Mesenchymal stem cell (in vitro differentiated cells and primary cell): ENCODE results near the gene TOE1.
A peak's percentile ranks its signal among the peaks of the same experiment; 100 is the strongest.

ENCODE experiments used
- DNase-seq: peaks from one replicate; pipeline ENCODE4 v3.0.0-alpha.2; 2013
- H2AFZ ChIP-seq: one replicate; pipeline ENCODE4 v1.6.1; 2013; ENCODE audit warnings: low read depth, mild to moderate bottlenecking, control low read depth, inconsistent platforms, low read length, moderate library complexity
- H2AK5ac ChIP-seq: 2 replicates; pipeline ENCODE4 v1.6.1; 2013; ENCODE audit warnings: low read length, moderate library complexity, mild to moderate bottlenecking, inconsistent platforms; ENCODE audit not compliant: severe bottlenecking
- H2BK120ac ChIP-seq: one replicate; pipeline ENCODE4 v1.6.1; 2013; ENCODE audit warnings: low read depth, mild to moderate bottlenecking, inconsistent platforms, low read length, moderate library complexity
- H2BK12ac ChIP-seq, 2 experiments: one replicate each; pipeline ENCODE4 v1.6.1; 2013; ENCODE audit warnings: inconsistent platforms in 2 of 2, low read length in 2 of 2, mild to moderate bottlenecking in 2 of 2, moderate library complexity in 2 of 2, control low read depth in 1 of 2
- H2BK15ac ChIP-seq: one replicate; pipeline ENCODE4 v1.6.1; 2013; ENCODE audit warnings: mild to moderate bottlenecking, low read depth, inconsistent platforms; ENCODE audit not compliant: poor library complexity, severe bottlenecking
- H2BK5ac ChIP-seq: 2 replicates; pipeline ENCODE4 v1.6.1; 2013; ENCODE audit warnings: low read depth, mild to moderate bottlenecking, low read length, control low read depth, inconsistent platforms; ENCODE audit not compliant: poor library complexity, severe bottlenecking
- H3K14ac ChIP-seq, 2 experiments: one replicate each; pipeline ENCODE4 v1.6.1; 2013; ENCODE audit warnings: inconsistent platforms in 2 of 2, low read length in 2 of 2, control low read depth in 1 of 2, mild to moderate bottlenecking in 1 of 2, moderate library complexity in 1 of 2
- H3K18ac ChIP-seq, 2 experiments: one replicate each; pipeline ENCODE4 v1.6.1; 2013; ENCODE audit warnings: inconsistent platforms in 2 of 2, low read length in 2 of 2, control low read depth in 1 of 2, low read depth in 1 of 2, mild to moderate bottlenecking in 1 of 2
- H3K23ac ChIP-seq, 2 experiments: one replicate each; pipeline ENCODE4 v1.6.1; 2013; ENCODE audit warnings: inconsistent platforms in 2 of 2, low read length in 2 of 2, mild to moderate bottlenecking in 2 of 2, moderate library complexity in 2 of 2, control low read depth in 1 of 2
- H3K27ac ChIP-seq: 2 replicates; pipeline ENCODE4 v1.5.1; 2013; ENCODE audit warnings: mild to moderate bottlenecking, moderate library complexity, low read length, control low read depth, inconsistent platforms; ENCODE audit not compliant: poor library complexity, severe bottlenecking
- H3K27me3 ChIP-seq, 2 experiments: 2 replicates each; pipeline versions ENCODE4 v1.6.1 to v1.7.0; 2013; ENCODE audit warnings: low read length in 2 of 2, mild to moderate bottlenecking in 2 of 2, moderate library complexity in 2 of 2, control low read depth in 1 of 2, inconsistent platforms in 1 of 2; ENCODE audit not compliant: control insufficient read depth in 1 of 2, insufficient read depth in 1 of 2
- H3K36me3 ChIP-seq, 2 experiments: 2 replicates each; pipeline versions ENCODE4 v1.6.1 to v1.7.0; 2013; ENCODE audit warnings: low read length in 2 of 2, control low read depth in 1 of 2, inconsistent platforms in 1 of 2, low read depth in 1 of 2, mild to moderate bottlenecking in 1 of 2; ENCODE audit not compliant: insufficient read depth in 2 of 2, control insufficient read depth in 1 of 2
- H3K4ac ChIP-seq, 2 experiments: one replicate each; pipeline ENCODE4 v1.6.1; 2013; ENCODE audit warnings: inconsistent platforms in 2 of 2, low read length in 2 of 2, mild to moderate bottlenecking in 2 of 2, moderate library complexity in 2 of 2, control low read depth in 1 of 2, low read depth in 1 of 2
- H3K4me1 ChIP-seq: 2 replicates; pipeline ENCODE4 v1.6.1; 2013; ENCODE audit warnings: low read depth, low read length, control low read depth; ENCODE audit not compliant: control insufficient read depth, insufficient read depth
- H3K4me2 ChIP-seq: 2 replicates; pipeline ENCODE4 v1.6.1; 2013; ENCODE audit warnings: low read length, mild to moderate bottlenecking, inconsistent platforms; ENCODE audit not compliant: poor library complexity, severe bottlenecking
- H3K4me3 ChIP-seq, 2 experiments: 2 replicates each; pipeline versions ENCODE4 v1.5.1 to v1.7.0; 2013; ENCODE audit warnings: low read length in 2 of 2, mild to moderate bottlenecking in 2 of 2, control low read depth in 1 of 2, low read depth in 1 of 2; ENCODE audit not compliant: insufficient read depth in 1 of 2
- H3K79me1 ChIP-seq: replicated peaks from 2 replicates; pipeline ENCODE4 v1.6.1; 2013; ENCODE audit warnings: mild to moderate bottlenecking, control low read depth, low read length, inconsistent platforms; ENCODE audit not compliant: poor library complexity, severe bottlenecking
- H3K9ac ChIP-seq: 2 replicates; pipeline ENCODE4 v1.7.0; 2013; ENCODE audit warnings: mild to moderate bottlenecking, low read length, moderate library complexity
- H3K9me3 ChIP-seq: 2 replicates; pipeline ENCODE4 v1.7.0; 2013; ENCODE audit warnings: mild to moderate bottlenecking, low read length; ENCODE audit not compliant: control insufficient read depth
- H4K8ac ChIP-seq: one replicate; pipeline ENCODE4 v1.6.1; 2013; ENCODE audit warnings: inconsistent platforms, mild to moderate bottlenecking, low read length, moderate library complexity
- H4K91ac ChIP-seq: one replicate; pipeline ENCODE4 v1.6.1; 2013; ENCODE audit warnings: mild to moderate bottlenecking, low read length, inconsistent platforms
- WGBS: methylation state at CpG from one replicate; pipeline ENCODE4 v1.1.7; 2013; ENCODE audit warnings: mixed read lengths; 5-methylcytosine and 5-hydroxymethylcytosine counted together

TOE1 gene

DNA sequence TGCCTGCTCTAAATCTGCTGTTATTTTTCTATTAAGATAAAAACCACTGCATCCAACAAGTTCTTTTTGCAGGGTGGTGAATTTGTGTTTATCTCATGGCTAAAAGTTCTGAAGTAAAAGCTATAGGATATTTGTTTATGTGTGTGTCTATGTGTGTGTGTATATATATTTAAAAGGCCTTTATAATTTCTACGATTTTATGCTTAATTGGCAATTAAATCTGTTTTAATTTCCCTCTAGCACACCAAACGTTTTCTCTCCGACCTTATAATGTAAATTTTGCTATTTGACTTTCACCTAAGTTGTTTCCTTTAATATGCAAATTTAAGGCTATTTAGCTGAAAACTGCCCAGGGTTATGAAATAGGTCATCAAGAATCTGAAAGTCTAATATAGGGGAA, 33.1 kb upstream of the TOE1 start:
- Histone ChIP-seq H3K36me3 (no peaks in the 10 kb centered on the region), H3K9ac (peak overlapping the region; percentile 41), H2AFZ (no peak overlapping the region), H3K9me3 (no peaks in the 10 kb centered on the region), H2BK15ac (no peak overlapping the region), H3K27me3 (no peaks in the 10 kb centered on the region), H4K91ac (no peak overlapping the region), H3K4ac (no peak overlapping the region), H3K14ac (no peak overlapping the region), H3K18ac (no peak overlapping the region), H2BK12ac (no peak overlapping the region), H2AK5ac (no peak overlapping the region), H3K79me1 (peaks cover 1% of the 10 kb centered on the region), H3K4me1 (peaks cover 14% of the 10 kb centered on the region), H2BK120ac (no peak overlapping the region), H3K27ac (no peak overlapping the region), H3K4me2 (no peak overlapping the region), H2BK5ac (no peak overlapping the region), H4K8ac (no peak overlapping the region), H3K23ac (no peak overlapping the region), H3K4me3 (no peak overlapping the region)
- WGBS = no CpG with 5 or more reads among the region's 3 CpGs
- no peak for DNase-seq

DNA sequence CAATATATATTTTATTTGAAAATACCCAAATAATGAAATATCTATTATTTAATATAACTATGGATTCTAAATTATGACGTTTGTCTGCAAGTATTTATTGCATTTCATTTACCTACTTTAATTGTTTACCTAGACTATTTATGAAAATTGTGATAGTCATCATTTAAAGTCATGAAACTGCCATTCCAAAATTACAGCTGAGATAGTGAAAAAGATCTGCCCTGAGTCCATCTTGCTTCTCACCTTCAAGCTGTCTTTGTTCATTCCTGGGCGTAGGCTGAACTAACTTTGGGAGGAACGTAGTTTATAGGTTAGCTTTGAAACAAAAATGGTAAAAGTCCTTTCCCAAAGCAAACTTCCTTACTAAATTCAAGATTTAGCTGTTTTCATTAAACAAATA, 25.7 kb upstream of the TOE1 start:
- H2BK120ac ChIP-seq = no peak overlapping the region
- no peak overlapping the region for H3K27ac ChIP-seq
- peaks cover 4 to 11% of the 10 kb centered on the region in 2 experiments for H3K27me3 ChIP-seq
- no peak overlapping the region for H2AK5ac ChIP-seq
- no peaks in the 10 kb centered on the region for H3K9me3 ChIP-seq
- no peak overlapping the region for H4K8ac ChIP-seq
- WGBS = 80% methylated on average over 1 of the region's 3 CpGs
- no peaks in the 10 kb centered on the region for H3K36me3 ChIP-seq
- H3K4me2 ChIP-seq = no peak overlapping the region
- no peak overlapping the region for H4K91ac ChIP-seq
- no peak overlapping the region for H2BK12ac ChIP-seq
- H3K23ac ChIP-seq = no peak overlapping the region
- no peak overlapping the region for H3K14ac ChIP-seq
- H3K18ac ChIP-seq = no peak overlapping the region
- DNase-seq = no peak
- no peak overlapping the region for H2AFZ ChIP-seq
- H3K79me1 ChIP-seq = no peaks in the 10 kb centered on the region
- H3K4me3 ChIP-seq = no peak overlapping the region
- H3K9ac ChIP-seq = no peak overlapping the region
- H2BK15ac ChIP-seq = no peak overlapping the region
- no peaks in the 10 kb centered on the region for H3K4me1 ChIP-seq
- H3K4ac ChIP-seq = no peak overlapping the region
- no peak overlapping the region for H2BK5ac ChIP-seq

- Histone ChIP-seq H4K8ac (no peak overlapping the region), H3K4me2 (no peak overlapping the region), H3K23ac (no peak overlapping the region), H2BK12ac (no peak overlapping the region), H3K9ac (no peak overlapping the region), H3K9me3 (no peaks in the 10 kb centered on the region), H3K4me3 (no peak overlapping the region), H3K4ac (no peak overlapping the region), H3K36me3 (no peaks in the 10 kb centered on the region), H2BK5ac (no peak overlapping the region), H2BK15ac (no peak overlapping the region), H3K14ac (no peak overlapping the region), H3K4me1 (no peaks in the 10 kb centered on the region), H4K91ac (no peak overlapping the region), H2AFZ (no peak overlapping the region), H3K27ac (no peak overlapping the region), H3K79me1 (no peaks in the 10 kb centered on the region), H3K27me3 (peaks cover 4 to 11% of the 10 kb centered on the region in 2 experiments), H2BK120ac (no peak overlapping the region), H2AK5ac (no peak overlapping the region), H3K18ac (no peak overlapping the region)
- WGBS = 71% methylated on average over 4 of the region's 4 CpGs
- DNase-seq = no peak
Observed at GRCh38 chr1:45317166-45317565, 22.8 kb upstream of the TOE1 start.

- H2AFZ ChIP-seq = no peak overlapping the region
- H2BK120ac ChIP-seq = no peak overlapping the region
- H3K36me3 ChIP-seq = no peaks in the 10 kb centered on the region
- no peak overlapping the region for H3K9ac ChIP-seq
- no peak overlapping the region for H3K14ac ChIP-seq
- H3K4me1 ChIP-seq = no peaks in the 10 kb centered on the region
- no peak overlapping the region for H3K18ac ChIP-seq
- H2BK15ac ChIP-seq = no peak overlapping the region
- no peak overlapping the region for H2AK5ac ChIP-seq
- H3K27ac ChIP-seq = no peak overlapping the region
- no peak for DNase-seq
- no peak overlapping the region for H3K4ac ChIP-seq
- H3K9me3 ChIP-seq = no peaks in the 10 kb centered on the region
- no peak overlapping the region for H3K23ac ChIP-seq
- H3K79me1 ChIP-seq = no peaks in the 10 kb centered on the region
- H4K91ac ChIP-seq = no peak overlapping the region
- H2BK5ac ChIP-seq = no peak overlapping the region
- WGBS = 91% methylated on average over 4 of the region's 4 CpGs
- no peak overlapping the region for H2BK12ac ChIP-seq
- H4K8ac ChIP-seq = no peak overlapping the region
- H3K4me3 ChIP-seq = no peak overlapping the region
- H3K4me2 ChIP-seq = no peak overlapping the region
- H3K27me3 ChIP-seq = peaks cover 4 to 11% of the 10 kb centered on the region in 2 experiments
Observed at GRCh38 chr1:45319761-45320160, 20.2 kb upstream of the TOE1 start.
